HEK293 (cell line): ENCODE measurements around the gene SLC22A14.

Experiments
- CTCF ChIA-PET: fragments of 350-600 bp; formaldehyde crosslinking; extraction: SDS; loops from one replicate; lab custom pipeline; 2021; ENCODE audit warnings: antibody characterized with exemption; lab: Yijun Ruan, JAX
- POLR2A ChIA-PET: fragments of 300-600 bp; formaldehyde crosslinking; extraction: SDS; loops from one replicate; lab custom pipeline; 2020; ENCODE audit warnings: antibody characterized with exemption, inconsistent platforms; lab: Yijun Ruan, JAX
- H3K27ac ChIP-seq: fragments of 200-500 bp; sonication (Bioruptor generic); 2 replicates; pipeline ENCODE4 v1.5.1; 2014; ENCODE audit warnings: low read depth, low read length, control low read depth, inconsistent platforms; ENCODE audit errors: extremely low read depth
- H3K36me3 ChIP-seq, 2 experiments: fragments of 200-500 bp in 1 of 2; sonication (Bioruptor generic) in 1 of 2; 1 replicate in 1 of 2; 2 replicates in 1 of 2; pipeline ENCODE4 v1.5.1; 2014 to 2017; ENCODE audit warnings: inconsistent platforms in 2 of 2, low read length in 2 of 2; ENCODE audit not compliant: control insufficient read depth in 2 of 2, insufficient read depth in 1 of 2
- H3K4me1 ChIP-seq: fragments of 200-500 bp; sonication (Bioruptor generic); 2 replicates; pipeline ENCODE4 v1.5.1; 2014; ENCODE audit warnings: mild to moderate bottlenecking, low read length, inconsistent platforms; ENCODE audit not compliant: control insufficient read depth, insufficient read depth
- H3K4me3 ChIP-seq: 2 replicates; pipeline ENCODE4 v1.5.1; 2011; ENCODE audit warnings: low read depth, mild to moderate bottlenecking, control low read depth, low read length, moderate library complexity
- H3K9me3 ChIP-seq: fragments of 200-500 bp; sonication (Bioruptor generic); 2 replicates; pipeline ENCODE4 v1.5.1; 2014; ENCODE audit warnings: low read depth, low read length, inconsistent platforms; ENCODE audit not compliant: control insufficient read depth, insufficient read depth
- GLI4 ChIP-seq: fragments of 450-650 bp; formaldehyde crosslinking; IDR thresholded peaks from 2 replicates; pipeline ENCODE4 v1.5.1; 2016; ENCODE audit warnings: missing biosample characterization, missing genetic modification characterization
- IKZF3 ChIP-seq: fragments of 450-650 bp; IDR thresholded peaks from 2 replicates; pipeline ENCODE4 v1.5.0; 2018; ENCODE audit warnings: missing biosample characterization, mild to moderate bottlenecking, missing genetic modification characterization, moderate library complexity
- OVOL3 ChIP-seq: fragments of 450-650 bp; formaldehyde crosslinking; IDR thresholded peaks from 2 replicates; pipeline ENCODE4 v1.5.1; 2016; ENCODE audit warnings: missing biosample characterization, missing genetic modification characterization
- SALL2 ChIP-seq: fragments of 450-650 bp; formaldehyde crosslinking; IDR thresholded peaks from 2 replicates; pipeline ENCODE4 v1.5.0; 2017; ENCODE audit warnings: missing biosample characterization, mild to moderate bottlenecking, missing genetic modification characterization, borderline replicate concordance
- SP3 ChIP-seq: fragments of 450-650 bp; formaldehyde crosslinking; IDR thresholded peaks from 2 replicates; pipeline ENCODE4 v1.5.1; 2016; ENCODE audit warnings: missing biosample characterization, missing genetic modification characterization
- ZBTB48 ChIP-seq: fragments of 450-650 bp; formaldehyde crosslinking; IDR thresholded peaks from 2 replicates; pipeline ENCODE4 v1.5.1; 2016; ENCODE audit warnings: missing biosample characterization, missing genetic modification characterization
- ZBTB7A ChIP-seq: fragments of 450-650 bp; formaldehyde crosslinking; IDR thresholded peaks from 2 replicates; pipeline ENCODE4 v1.5.1; 2016; ENCODE audit warnings: low read depth, missing biosample characterization, missing genetic modification characterization
- ZFP37 ChIP-seq: fragments of 450-650 bp; formaldehyde crosslinking; IDR thresholded peaks from 2 replicates; pipeline ENCODE4 v1.5.1; 2016; ENCODE audit warnings: missing biosample characterization, missing genetic modification characterization
- ZNF211 ChIP-seq: fragments of 450-650 bp; formaldehyde crosslinking; IDR thresholded peaks from 2 replicates; pipeline ENCODE4 v1.5.1; 2016; ENCODE audit warnings: low read depth, missing biosample characterization, missing genetic modification characterization
- ZNF366 ChIP-seq: fragments of 450-650 bp; formaldehyde crosslinking; conservative IDR thresholded peaks from 2 replicates; pipeline ENCODE4 v1.5.1; 2016; ENCODE audit warnings: missing biosample characterization, missing genetic modification characterization
- ZNF404 ChIP-seq: fragments of 450-650 bp; formaldehyde crosslinking; IDR thresholded peaks from 2 replicates; pipeline ENCODE4 v1.5.1; 2017; ENCODE audit warnings: missing biosample characterization, missing genetic modification characterization
- ZNF416 ChIP-seq: fragments of 450-650 bp; formaldehyde crosslinking; IDR thresholded peaks from 2 replicates; pipeline ENCODE4 v1.5.1; 2016; ENCODE audit warnings: missing biosample characterization, missing genetic modification characterization
- ZNF549 ChIP-seq: fragments of 450-650 bp; IDR thresholded peaks from 2 replicates; pipeline ENCODE4 v1.5.1; 2018; ENCODE audit warnings: missing biosample characterization, missing genetic modification characterization, mild to moderate bottlenecking, inconsistent platforms, moderate library complexity
- ZNF558 ChIP-seq: fragments of 450-650 bp; formaldehyde crosslinking; IDR thresholded peaks from 2 replicates; pipeline ENCODE4 v1.5.1; 2016; ENCODE audit warnings: missing biosample characterization, missing genetic modification characterization
- ZNF621 ChIP-seq: fragments of 450-650 bp; formaldehyde crosslinking; IDR thresholded peaks from 2 replicates; pipeline ENCODE4 v1.5.1; 2017; ENCODE audit warnings: missing biosample characterization, missing genetic modification characterization
- ZNF785 ChIP-seq: fragments of 450-650 bp; formaldehyde crosslinking; IDR thresholded peaks from 2 replicates; pipeline ENCODE4 v1.5.1; 2016; ENCODE audit warnings: missing biosample characterization, missing genetic modification characterization
- ZNF791 ChIP-seq: fragments of 450-650 bp; formaldehyde crosslinking; IDR thresholded peaks from 2 replicates; pipeline ENCODE4 v1.5.1; 2016; ENCODE audit warnings: missing biosample characterization, missing genetic modification characterization
- ZNF830 ChIP-seq: fragments of 450-650 bp; IDR thresholded peaks from 2 replicates; pipeline ENCODE4 v1.5.0; 2018; ENCODE audit warnings: missing biosample characterization, missing genetic modification characterization, low read depth, mild to moderate bottlenecking, moderate library complexity
- ZXDB ChIP-seq: fragments of 450-650 bp; formaldehyde crosslinking; IDR thresholded peaks from 2 replicates; pipeline ENCODE4 v1.5.1; 2016; ENCODE audit warnings: missing biosample characterization, missing genetic modification characterization
- TF ChIP-seq, protein P1 (sequence below): fragments of 450-650 bp; formaldehyde crosslinking; IDR thresholded peaks from 2 replicates; pipeline ENCODE4 v1.5.1; 2016; ENCODE audit warnings: missing biosample characterization, missing genetic modification characterization
- TF ChIP-seq, protein P2 (sequence below): fragments of 450-650 bp; formaldehyde crosslinking; IDR thresholded peaks from 2 replicates; pipeline ENCODE4 v1.5.1; 2016; ENCODE audit warnings: missing biosample characterization, missing genetic modification characterization
- TF ChIP-seq, protein P3 (sequence below): fragments of 450-650 bp; formaldehyde crosslinking; IDR thresholded peaks from 2 replicates; pipeline ENCODE4 v1.5.1; 2017; ENCODE audit warnings: missing biosample characterization, missing genetic modification characterization
- TF ChIP-seq, protein P4 (sequence below): fragments of 450-650 bp; formaldehyde crosslinking; optimal IDR thresholded peaks from 2 replicates; pipeline ENCODE3; 2016; ENCODE audit warnings: missing biosample characterization, mild to moderate bottlenecking, missing genetic modification characterization

The SLC22A14 gene

DNA sequence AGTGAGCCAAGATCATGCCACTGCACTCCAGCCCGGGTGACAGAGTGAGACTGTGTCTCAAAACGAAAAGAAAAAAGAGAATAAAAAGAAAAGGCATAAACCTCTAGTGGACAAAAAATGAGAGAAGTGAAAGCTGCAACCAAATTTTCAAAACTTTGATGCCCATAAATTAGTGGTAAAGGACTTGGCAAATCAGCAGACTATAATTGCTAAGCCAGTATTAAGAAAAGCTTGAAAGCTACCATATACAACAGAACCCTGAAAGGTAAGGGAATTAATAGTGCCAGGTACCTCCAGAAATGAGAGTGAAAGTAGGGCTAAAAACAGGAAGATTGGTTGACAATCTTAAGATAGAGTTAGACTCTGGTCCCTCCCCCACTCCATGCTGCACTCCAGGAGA lies 49.4 kb upstream of the SLC22A14 start:
- TF ChIP-seq, protein P1, sequence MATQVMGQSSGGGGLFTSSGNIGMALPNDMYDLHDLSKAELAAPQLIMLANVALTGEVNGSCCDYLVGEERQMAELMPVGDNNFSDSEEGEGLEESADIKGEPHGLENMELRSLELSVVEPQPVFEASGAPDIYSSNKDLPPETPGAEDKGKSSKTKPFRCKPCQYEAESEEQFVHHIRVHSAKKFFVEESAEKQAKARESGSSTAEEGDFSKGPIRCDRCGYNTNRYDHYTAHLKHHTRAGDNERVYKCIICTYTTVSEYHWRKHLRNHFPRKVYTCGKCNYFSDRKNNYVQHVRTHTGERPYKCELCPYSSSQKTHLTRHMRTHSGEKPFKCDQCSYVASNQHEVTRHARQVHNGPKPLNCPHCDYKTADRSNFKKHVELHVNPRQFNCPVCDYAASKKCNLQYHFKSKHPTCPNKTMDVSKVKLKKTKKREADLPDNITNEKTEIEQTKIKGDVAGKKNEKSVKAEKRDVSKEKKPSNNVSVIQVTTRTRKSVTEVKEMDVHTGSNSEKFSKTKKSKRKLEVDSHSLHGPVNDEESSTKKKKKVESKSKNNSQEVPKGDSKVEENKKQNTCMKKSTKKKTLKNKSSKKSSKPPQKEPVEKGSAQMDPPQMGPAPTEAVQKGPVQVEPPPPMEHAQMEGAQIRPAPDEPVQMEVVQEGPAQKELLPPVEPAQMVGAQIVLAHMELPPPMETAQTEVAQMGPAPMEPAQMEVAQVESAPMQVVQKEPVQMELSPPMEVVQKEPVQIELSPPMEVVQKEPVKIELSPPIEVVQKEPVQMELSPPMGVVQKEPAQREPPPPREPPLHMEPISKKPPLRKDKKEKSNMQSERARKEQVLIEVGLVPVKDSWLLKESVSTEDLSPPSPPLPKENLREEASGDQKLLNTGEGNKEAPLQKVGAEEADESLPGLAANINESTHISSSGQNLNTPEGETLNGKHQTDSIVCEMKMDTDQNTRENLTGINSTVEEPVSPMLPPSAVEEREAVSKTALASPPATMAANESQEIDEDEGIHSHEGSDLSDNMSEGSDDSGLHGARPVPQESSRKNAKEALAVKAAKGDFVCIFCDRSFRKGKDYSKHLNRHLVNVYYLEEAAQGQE (tag by site-specific recombination): no peak
- TF ChIP-seq ZNF785 (tag by site-specific recombination) (no peak), ZBTB7A (tag by site-specific recombination) (no peak), ZNF549 (tag by site-specific recombination) (no peak), ZNF791 (tag by site-specific recombination) (no peak), ZNF830 (tag by site-specific recombination) (no peak), ZNF366 (tag by site-specific recombination) (no peak), SP3 (tag by site-specific recombination) (no peak), ZNF558 (tag by site-specific recombination) (no peak), ZNF416 (tag by site-specific recombination) (no peak), ZFP37 (tag by site-specific recombination) (no peak), OVOL3 (tag by site-specific recombination) (no peak), IKZF3 (tag by site-specific recombination) (no peak)
- TF ChIP-seq, protein P2, sequence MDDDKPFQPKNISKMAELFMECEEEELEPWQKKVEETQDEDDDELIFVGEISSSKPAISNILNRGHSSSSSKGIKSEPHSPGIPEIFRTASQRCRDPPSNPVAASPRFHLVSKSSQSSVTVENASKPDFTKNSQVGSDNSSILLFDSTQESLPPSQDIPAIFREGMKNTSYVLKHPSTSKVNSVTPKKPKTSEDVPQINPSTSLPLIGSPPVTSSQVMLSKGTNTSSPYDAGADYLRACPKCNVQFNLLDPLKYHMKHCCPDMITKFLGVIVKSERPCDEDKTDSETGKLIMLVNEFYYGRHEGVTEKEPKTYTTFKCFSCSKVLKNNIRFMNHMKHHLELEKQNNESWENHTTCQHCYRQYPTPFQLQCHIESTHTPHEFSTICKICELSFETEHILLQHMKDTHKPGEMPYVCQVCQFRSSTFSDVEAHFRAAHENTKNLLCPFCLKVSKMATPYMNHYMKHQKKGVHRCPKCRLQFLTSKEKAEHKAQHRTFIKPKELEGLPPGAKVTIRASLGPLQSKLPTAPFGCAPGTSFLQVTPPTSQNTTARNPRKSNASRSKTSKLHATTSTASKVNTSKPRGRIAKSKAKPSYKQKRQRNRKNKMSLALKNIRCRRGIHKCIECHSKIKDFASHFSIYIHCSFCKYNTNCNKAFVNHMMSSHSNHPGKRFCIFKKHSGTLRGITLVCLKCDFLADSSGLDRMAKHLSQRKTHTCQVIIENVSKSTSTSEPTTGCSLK (tag by site-specific recombination): no peak
- ChIA-PET CTCF (no interaction called here), POLR2A (no interaction called here)

DNA sequence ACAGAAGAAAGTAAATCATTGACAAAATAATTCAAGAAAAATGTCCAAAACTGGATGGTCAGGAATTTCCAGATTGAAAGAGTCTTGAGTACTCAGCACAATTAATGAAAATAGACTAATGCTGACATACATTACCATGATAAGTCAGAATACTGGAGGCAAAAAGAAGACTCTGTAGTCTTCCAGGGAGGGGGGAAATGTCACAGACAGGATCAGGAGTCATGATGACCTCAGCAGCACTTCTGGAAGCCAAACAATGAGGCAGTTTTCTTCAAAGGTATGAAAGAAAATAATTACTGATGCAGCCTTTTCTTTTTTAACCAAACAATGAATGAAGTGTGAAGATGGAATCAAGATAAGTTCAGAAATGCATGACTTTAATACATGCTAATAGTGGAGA lies 46.6 kb upstream of the SLC22A14 start:
- Histone ChIP-seq H3K4me3 (no peak overlapping the region), H3K27ac (no peak overlapping the region), H3K36me3 (peaks cover 0 to 55% of the 10 kb centered on the region in 2 experiments; a peak in 1 of 3 replicates), H3K4me1 (no peaks in the 10 kb centered on the region), H3K9me3 (no peaks in the 10 kb centered on the region)
- CTCF ChIA-PET: no interaction called here
- POLR2A ChIA-PET: no interaction called here
- TF ChIP-seq SALL2 (tag by site-specific recombination): no peak
- TF ChIP-seq ZXDB: no peak
- TF ChIP-seq ZNF621 (tag by site-specific recombination): no peak
- TF ChIP-seq, protein P3, sequence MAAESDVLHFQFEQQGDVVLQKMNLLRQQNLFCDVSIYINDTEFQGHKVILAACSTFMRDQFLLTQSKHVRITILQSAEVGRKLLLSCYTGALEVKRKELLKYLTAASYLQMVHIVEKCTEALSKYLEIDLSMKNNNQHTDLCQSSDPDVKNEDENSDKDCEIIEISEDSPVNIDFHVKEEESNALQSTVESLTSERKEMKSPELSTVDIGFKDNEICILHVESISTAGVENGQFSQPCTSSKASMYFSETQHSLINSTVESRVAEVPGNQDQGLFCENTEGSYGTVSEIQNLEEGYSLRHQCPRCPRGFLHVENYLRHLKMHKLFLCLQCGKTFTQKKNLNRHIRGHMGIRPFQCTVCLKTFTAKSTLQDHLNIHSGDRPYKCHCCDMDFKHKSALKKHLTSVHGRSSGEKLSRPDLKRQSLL (tag by site-specific recombination): no peak
- TF ChIP-seq ZBTB48 (tag by site-specific recombination): no peak
- no peak for TF ChIP-seq GLI4 (tag by site-specific recombination)
- TF ChIP-seq, protein P4, sequence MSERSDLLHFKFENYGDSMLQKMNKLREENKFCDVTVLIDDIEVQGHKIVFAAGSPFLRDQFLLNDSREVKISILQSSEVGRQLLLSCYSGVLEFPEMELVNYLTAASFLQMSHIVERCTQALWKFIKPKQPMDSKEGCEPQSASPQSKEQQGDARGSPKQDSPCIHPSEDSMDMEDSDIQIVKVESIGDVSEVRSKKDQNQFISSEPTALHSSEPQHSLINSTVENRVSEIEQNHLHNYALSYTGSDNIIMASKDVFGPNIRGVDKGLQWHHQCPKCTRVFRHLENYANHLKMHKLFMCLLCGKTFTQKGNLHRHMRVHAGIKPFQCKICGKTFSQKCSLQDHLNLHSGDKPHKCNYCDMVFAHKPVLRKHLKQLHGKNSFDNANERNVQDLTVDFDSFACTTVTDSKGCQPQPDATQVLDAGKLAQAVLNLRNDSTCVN (tag by site-specific recombination): no peak
- TF ChIP-seq ZNF404 (tag by site-specific recombination): no peak
- TF ChIP-seq ZNF211 (tag by site-specific recombination): no peak

More for the DNA sequence above, 49.4 kb upstream of the SLC22A14 start:
- no peaks in the 10 kb centered on the region for H3K9me3 ChIP-seq
- H3K36me3 ChIP-seq: peaks cover 0 to 54% of the 10 kb centered on the region in 2 experiments; a peak in 1 of 3 replicates
- H3K27ac ChIP-seq: no peak overlapping the region
- no peak overlapping the region for H3K4me3 ChIP-seq
- H3K4me1 ChIP-seq: no peaks in the 10 kb centered on the region
